Measurements from ENCODE around the gene C20orf173.

C20orf173 gene

DNA sequence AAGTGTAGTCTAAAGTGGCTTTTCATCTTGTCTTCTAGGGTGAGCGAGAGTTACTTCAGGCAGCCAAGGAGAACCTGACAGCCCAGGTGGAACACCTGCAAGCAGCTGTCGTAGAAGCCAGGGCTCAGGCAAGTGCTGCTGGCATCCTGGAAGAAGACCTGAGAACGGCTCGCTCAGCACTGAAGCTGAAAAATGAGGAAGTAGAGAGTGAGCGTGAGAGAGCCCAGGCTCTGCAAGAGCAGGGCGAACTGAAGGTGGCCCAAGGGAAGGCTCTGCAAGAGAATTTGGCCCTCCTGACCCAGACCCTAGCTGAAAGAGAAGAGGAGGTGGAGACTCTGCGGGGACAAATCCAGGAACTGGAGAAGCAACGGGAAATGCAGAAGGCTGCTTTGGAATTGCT lies 27.1 kb downstream of the C20orf173 start:
- TF ChIP-seq, protein P1, sequence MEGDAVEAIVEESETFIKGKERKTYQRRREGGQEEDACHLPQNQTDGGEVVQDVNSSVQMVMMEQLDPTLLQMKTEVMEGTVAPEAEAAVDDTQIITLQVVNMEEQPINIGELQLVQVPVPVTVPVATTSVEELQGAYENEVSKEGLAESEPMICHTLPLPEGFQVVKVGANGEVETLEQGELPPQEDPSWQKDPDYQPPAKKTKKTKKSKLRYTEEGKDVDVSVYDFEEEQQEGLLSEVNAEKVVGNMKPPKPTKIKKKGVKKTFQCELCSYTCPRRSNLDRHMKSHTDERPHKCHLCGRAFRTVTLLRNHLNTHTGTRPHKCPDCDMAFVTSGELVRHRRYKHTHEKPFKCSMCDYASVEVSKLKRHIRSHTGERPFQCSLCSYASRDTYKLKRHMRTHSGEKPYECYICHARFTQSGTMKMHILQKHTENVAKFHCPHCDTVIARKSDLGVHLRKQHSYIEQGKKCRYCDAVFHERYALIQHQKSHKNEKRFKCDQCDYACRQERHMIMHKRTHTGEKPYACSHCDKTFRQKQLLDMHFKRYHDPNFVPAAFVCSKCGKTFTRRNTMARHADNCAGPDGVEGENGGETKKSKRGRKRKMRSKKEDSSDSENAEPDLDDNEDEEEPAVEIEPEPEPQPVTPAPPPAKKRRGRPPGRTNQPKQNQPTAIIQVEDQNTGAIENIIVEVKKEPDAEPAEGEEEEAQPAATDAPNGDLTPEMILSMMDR (conservative IDR thresholded peaks at IDR 0.05; ENCODE audit: low read length), result no peak
- H3K4me3 ChIP-seq (ENCODE audit: low read length), result no peak overlapping the region
- DNase-seq (ENCODE audit: low read depth), result no peak

DNA sequence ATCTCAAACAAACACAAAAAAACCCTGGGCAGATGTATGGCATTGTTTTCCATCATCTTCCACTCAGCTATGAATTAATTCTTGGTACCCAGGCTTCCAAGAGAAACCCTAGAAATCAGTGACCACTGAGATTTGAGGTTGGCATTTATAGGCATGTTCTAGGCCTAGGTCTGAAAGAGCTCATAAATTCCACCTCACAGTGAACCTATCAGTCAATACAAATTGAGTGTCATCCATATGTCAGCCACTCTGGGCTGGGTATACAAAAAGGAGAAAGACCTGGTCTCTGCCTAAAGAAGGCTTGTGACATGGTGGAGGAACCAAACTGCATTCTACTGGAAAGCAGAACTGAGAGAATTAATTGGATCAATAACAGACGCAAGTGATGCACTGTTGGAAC lies 30.2 kb downstream of the C20orf173 start:
- no peak overlapping the region for H3K4me3 ChIP-seq (ENCODE audit: low read length)
- no peak for DNase-seq (ENCODE audit: low read depth)
- TF ChIP-seq, protein P1 (conservative IDR thresholded peaks at IDR 0.05; ENCODE audit: low read length), result no peak

DNA sequence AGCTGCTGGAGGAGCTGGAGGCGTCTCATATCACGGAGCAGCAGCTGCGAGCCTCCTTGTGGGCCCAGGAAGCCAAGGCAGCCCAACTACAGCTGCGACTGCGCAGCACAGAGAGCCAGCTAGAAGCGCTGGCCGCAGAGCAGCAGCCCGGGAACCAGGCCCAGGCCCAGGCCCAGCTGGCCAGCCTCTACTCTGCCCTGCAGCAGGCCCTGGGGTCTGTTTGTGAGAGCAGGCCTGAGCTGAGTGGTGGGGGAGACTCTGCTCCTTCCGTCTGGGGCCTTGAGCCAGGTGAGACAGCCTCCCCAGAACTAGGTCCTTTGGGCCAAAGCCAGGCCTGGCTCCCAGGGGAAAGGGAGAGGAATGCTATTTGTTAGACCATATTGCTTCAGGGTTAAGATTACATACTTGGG lies 31.7 kb downstream of the C20orf173 start:
- H3K4me3 ChIP-seq (ENCODE audit: low read length), result no peak overlapping the region
- no peak for DNase-seq (ENCODE audit: low read depth)
- TF ChIP-seq, protein P1 (conservative IDR thresholded peaks at IDR 0.05; ENCODE audit: low read length), result no peak

DNA sequence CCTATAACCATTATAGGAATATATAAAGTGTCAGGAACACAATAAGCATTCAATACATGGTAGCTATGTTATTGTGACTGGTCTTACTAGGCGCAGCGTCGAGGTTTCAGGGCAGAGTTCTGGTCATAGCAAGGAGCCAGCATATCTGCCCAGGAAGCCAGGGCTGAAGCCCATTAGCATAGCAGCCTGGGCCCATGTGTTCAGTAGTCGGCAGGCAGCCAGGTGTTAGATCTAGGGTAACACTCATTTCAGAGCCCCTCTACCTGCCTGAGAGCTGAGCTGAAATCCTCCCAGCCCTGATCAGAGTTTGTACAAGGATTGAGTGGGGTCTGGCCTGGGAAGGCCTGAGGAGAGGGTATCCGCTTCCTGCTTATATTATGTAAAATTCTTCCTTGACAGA lies 32.1 kb downstream of the C20orf173 start:
- no peak for DNase-seq (ENCODE audit: low read depth)
- TF ChIP-seq, protein P1 (conservative IDR thresholded peaks at IDR 0.05; ENCODE audit: low read length), result no peak

DNA sequence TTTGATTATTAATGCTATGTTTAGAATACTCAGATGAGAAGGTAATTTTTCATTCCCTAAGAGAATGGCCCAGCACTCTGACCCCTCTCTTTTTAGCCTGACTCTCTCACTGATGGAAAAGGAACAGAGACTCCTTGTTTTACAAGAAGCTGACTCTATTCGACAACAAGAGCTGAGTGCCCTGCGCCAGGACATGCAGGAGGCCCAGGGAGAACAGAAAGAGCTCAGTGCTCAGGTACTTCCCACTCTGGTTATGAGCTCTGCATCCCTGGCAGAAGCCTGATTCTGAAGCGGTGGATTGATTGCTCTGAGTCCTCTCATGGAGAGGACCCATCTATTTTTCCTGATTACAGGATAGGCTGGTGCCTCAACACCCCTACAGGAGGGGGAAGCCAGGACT lies 33.0 kb downstream of the C20orf173 start:
- H3K4me3 ChIP-seq (ENCODE audit: low read length), result no peak overlapping the region
- no peak for DNase-seq (ENCODE audit: low read depth)
- TF ChIP-seq, protein P1 (conservative IDR thresholded peaks at IDR 0.05; ENCODE audit: low read length), result no peak

More for the DNA sequence above, 32.1 kb downstream of the C20orf173 start:
- no peak overlapping the region for H3K4me3 ChIP-seq (ENCODE audit: low read length)

DNA sequence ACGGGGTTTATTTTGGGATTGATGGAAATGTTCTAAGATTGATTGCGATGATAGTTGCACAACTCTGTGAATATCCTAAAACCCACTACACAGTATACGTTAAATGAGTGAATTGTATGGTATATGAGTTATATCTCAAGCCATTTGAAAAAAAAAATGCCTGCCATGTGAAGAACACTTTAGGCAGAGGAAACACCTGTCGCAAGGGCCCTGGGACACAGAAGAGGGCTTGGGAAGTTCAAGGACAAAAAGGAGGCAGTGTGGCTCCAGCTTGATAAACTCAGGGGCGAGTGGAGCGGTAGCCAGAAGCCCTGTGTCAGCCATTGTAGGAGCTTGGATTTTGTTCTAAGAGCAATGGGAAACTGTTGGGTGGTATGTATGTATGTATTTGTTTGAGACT lies 37.1 kb downstream of the C20orf173 start:
- H3K4me3 ChIP-seq (ENCODE audit: low read length), result no peak overlapping the region
- DNase-seq (ENCODE audit: low read depth), result no peak
- TF ChIP-seq, protein P1 (conservative IDR thresholded peaks at IDR 0.05; ENCODE audit: low read length), result no peak

GRCh38 chr20:35491823-35492222 lies 37.6 kb downstream of the C20orf173 start:
- no peak overlapping the region for H3K4me3 ChIP-seq (ENCODE audit: low read length)
- TF ChIP-seq, protein P1 (conservative IDR thresholded peaks at IDR 0.05; ENCODE audit: low read length), result no peak
- DNase-seq (ENCODE audit: low read depth), result no peak
